A549 (cell line): Measurements from ENCODE around the gene MAFB. TPM values are rescaled to one million over a fixed set of nuclear protein-coding genes. Genes with fewer than 3 reads are reported as not detected.

ENCODE experiments used
- ATAC-seq, 2 experiments: fragments of 200-7000 bp in 1 of 2; fragments of >200 bp in 1 of 2; cut with Nextera tagmentation in 1 of 2; cut with Tn5 transposase in 1 of 2; 3 replicates each; pipeline versions ENCODE4 v1.8.0 to v1.9.1; 2018 to 2020; ENCODE audit warnings: mild to moderate bottlenecking in 1 of 2, moderate library complexity in 1 of 2
- CTCF ChIA-PET: fragments of 300-600 bp; sonication (Branson Sonifier 250); formaldehyde crosslinking; extraction: SDS; loops from one replicate; lab custom pipeline; 2021; ENCODE audit warnings: antibody characterized with exemption, inconsistent platforms; lab: Yijun Ruan, JAX
- POLR2A ChIA-PET: fragments of 350-600 bp; formaldehyde crosslinking; extraction: SDS; loops from one replicate; lab custom pipeline; 2021; ENCODE audit warnings: antibody characterized with exemption, inconsistent platforms; lab: Yijun Ruan, JAX
- DNase-seq, 2 experiments: peaks; one replicate each; pipeline versions ENCODE4 v3.0.0 to v3.0.0-alpha.2; 2011 to 2016; ENCODE audit warnings: low read depth in 1 of 2, low spot score in 1 of 2
- FAIRE-seq: peaks from 2 replicates; lab custom pipeline; 2011; peaks lifted over from hg19 to GRCh38; lab: Jason Lieb, UNC
- H3K27ac ChIP-seq, 2 experiments: fragments of >200 bp; sonication (Bioruptor Twin); formaldehyde crosslinking; 3 replicates each; pipeline ENCODE4 v1.5.1; 2016 to 2017
- H3K4me1 ChIP-seq: fragments of >200 bp; sonication (Bioruptor Twin); formaldehyde crosslinking; 3 replicates; pipeline ENCODE4 v1.6.1; 2016
- H3K4me2 ChIP-seq: fragments of >200 bp; sonication (Bioruptor Twin); formaldehyde crosslinking; 3 replicates; pipeline ENCODE4 v1.6.1; 2016
- H3K4me3 ChIP-seq: fragments of >200 bp; sonication (Bioruptor Twin); formaldehyde crosslinking; 3 replicates; pipeline ENCODE4 v1.5.1; 2016
- H3K9me3 ChIP-seq: fragments of >200 bp; sonication (Bioruptor Twin); formaldehyde crosslinking; 3 replicates; pipeline ENCODE4 v1.6.1; 2016
- CBX2 ChIP-seq: fragments of 200-600 bp; sonication (generic); IDR thresholded peaks from 2 replicates; pipeline ENCODE4 v1.6.1; 2016; ENCODE audit warnings: low read depth, mild to moderate bottlenecking, borderline replicate concordance
- CHD2 ChIP-seq: fragments of 150-350 bp; IDR thresholded peaks from 2 replicates; pipeline ENCODE4 v1.6.1; 2014; ENCODE audit warnings: low read length; ENCODE audit not compliant: partially characterized antibody
- CHD4 ChIP-seq: fragments of 200-600 bp; sonication (generic); IDR thresholded peaks from 2 replicates; pipeline ENCODE4 v1.6.1; 2016; ENCODE audit warnings: antibody characterized with exemption, mild to moderate bottlenecking, borderline replicate concordance
- EHF ChIP-seq: fragments of 250-450 bp; sonication (Bioruptor Pico); IDR thresholded peaks from 2 replicates; pipeline ENCODE4 v1.5.0; 2020; ENCODE audit warnings: mild to moderate bottlenecking
- EP300 ChIP-seq, 2 experiments: fragments of >200 bp; sonication (Bioruptor Twin); formaldehyde crosslinking; IDR thresholded peaks; 2 replicates in 1 of 2; 3 replicates in 1 of 2; pipeline ENCODE4 v1.6.1; 2016 to 2017
- FOSB ChIP-seq: fragments of 250-450 bp; sonication (Bioruptor Pico); IDR thresholded peaks from 2 replicates; pipeline ENCODE4 v1.5.0; 2020; ENCODE audit warnings: mild to moderate bottlenecking, moderate library complexity
- FOXS1 ChIP-seq: fragments of 250-450 bp; sonication (Bioruptor Pico); IDR thresholded peaks from 2 replicates; pipeline ENCODE4 v1.5.0; 2020; ENCODE audit warnings: mild to moderate bottlenecking, moderate library complexity
- GATA3 ChIP-seq: IDR thresholded peaks from 2 replicates; pipeline ENCODE4 v1.6.1; 2012; ENCODE audit warnings: borderline replicate concordance
- HEYL ChIP-seq: fragments of 250-450 bp; sonication (Bioruptor Pico); IDR thresholded peaks from 2 replicates; pipeline ENCODE4 v1.8.0; 2021; ENCODE audit warnings: mild to moderate bottlenecking, moderate library complexity
- HOXB13 ChIP-seq: fragments of 250-450 bp; sonication (Bioruptor Pico); IDR thresholded peaks from 2 replicates; pipeline ENCODE4 v1.5.0; 2020; ENCODE audit warnings: low read depth, mild to moderate bottlenecking, moderate library complexity
- HOXB5 ChIP-seq: fragments of 250-450 bp; sonication (Bioruptor Pico); IDR thresholded peaks from 2 replicates; pipeline ENCODE4 v1.5.0; 2020; ENCODE audit warnings: mild to moderate bottlenecking, moderate library complexity
- JUNB ChIP-seq: fragments of >200 bp; sonication (Bioruptor Twin); formaldehyde crosslinking; IDR thresholded peaks from 2 replicates; pipeline ENCODE4 v1.6.1; 2016
- PHF8 ChIP-seq: fragments of 200-600 bp; sonication (generic); IDR thresholded peaks from 2 replicates; pipeline ENCODE4 v1.6.1; 2016; ENCODE audit warnings: low read depth, mild to moderate bottlenecking, antibody characterized with exemption, moderate library complexity, borderline replicate concordance
- POLR2A ChIP-seq: IDR thresholded peaks from 2 replicates; pipeline ENCODE4 v1.6.1; 2012; ENCODE audit warnings: mild to moderate bottlenecking, low read length
- RAD21 ChIP-seq, 2 experiments: fragments of >200 bp in 1 of 2; sonication (Bioruptor Twin) in 1 of 2; formaldehyde crosslinking in 1 of 2; IDR thresholded peaks in 1 of 2; conservative IDR thresholded peaks in 1 of 2; 2 replicates in 1 of 2; 3 replicates in 1 of 2; pipeline ENCODE4 v1.6.1; 2012 to 2018; ENCODE audit warnings: inconsistent platforms in 1 of 2
- RFX5 ChIP-seq: fragments of 450-650 bp; IDR thresholded peaks from 2 replicates; pipeline ENCODE4 v1.7.1; 2014; ENCODE audit warnings: antibody characterized with exemption, mild to moderate bottlenecking, moderate library complexity
- RNF2 ChIP-seq: fragments of 200-600 bp; sonication (generic); IDR thresholded peaks from 2 replicates; pipeline ENCODE4 v1.6.1; 2016; ENCODE audit warnings: low read depth, mild to moderate bottlenecking, antibody characterized with exemption, moderate library complexity, borderline replicate concordance
- SMC3 ChIP-seq: fragments of >200 bp; sonication (Bioruptor Twin); formaldehyde crosslinking; IDR thresholded peaks from 3 replicates; pipeline ENCODE4 v1.6.1; 2018; ENCODE audit warnings: inconsistent platforms
- SREBF2 ChIP-seq: fragments of 450-650 bp; IDR thresholded peaks from 2 replicates; pipeline ENCODE4 v1.6.1; 2014; ENCODE audit warnings: mild to moderate bottlenecking, moderate library complexity
- ZC3H11A ChIP-seq: fragments of 450-650 bp; IDR thresholded peaks from 2 replicates; pipeline ENCODE4 v1.6.1; 2014; ENCODE audit warnings: antibody characterized with exemption, mild to moderate bottlenecking
- WGBS: methylation state at CpG from one replicate; pipeline ENCODE4 v1.1.6; 2017; ENCODE audit errors: missing lambda C conversion rate; 5-methylcytosine and 5-hydroxymethylcytosine counted together
- polyA plus RNA-seq, 4 experiments: library from polyadenylated mRNA; depleted of rRNA in 3 of 4; stranded (reverse); fragments of >200 nt; fragmentation: RNase III in 1 of 4; extraction: RNeasy Plus Mini Kit Qiagen cat#74134 plus additional on column Dnase treatment in 1 of 4; gene quantifications; 2 replicates in 3 of 4; 3 replicates in 1 of 4; pipeline ENCODE4 v1.2.3, GENCODE V29; 2011 to 2017
- TF ChIP-seq, protein P1 (sequence below): fragments of >200 bp; sonication (Bioruptor Twin); formaldehyde crosslinking; IDR thresholded peaks from 3 replicates; pipeline ENCODE4 v1.5.1; 2016
- TF ChIP-seq, protein P2 (sequence below): fragments of 150-350 bp; IDR thresholded peaks from 2 replicates; pipeline ENCODE4 v1.6.1; 2014; ENCODE audit warnings: low read depth, mild to moderate bottlenecking, low read length
- TF ChIP-seq, protein P3 (sequence below): fragments of 200-600 bp; sonication (generic); IDR thresholded peaks from 2 replicates; pipeline ENCODE4 v1.6.1; 2016; ENCODE audit warnings: antibody characterized with exemption, mild to moderate bottlenecking, moderate library complexity
- TF ChIP-seq, protein P4 (sequence below): fragments of >200 bp; sonication (Bioruptor Twin); formaldehyde crosslinking; IDR thresholded peaks from 2 replicates; pipeline ENCODE4 v1.6.1; 2016

Gene MAFB
- polyA plus RNA-seq, 2 of the 4 experiments (the other 2 are of a cell fraction), result 0.04 TPM; not detected in 1

DNA sequence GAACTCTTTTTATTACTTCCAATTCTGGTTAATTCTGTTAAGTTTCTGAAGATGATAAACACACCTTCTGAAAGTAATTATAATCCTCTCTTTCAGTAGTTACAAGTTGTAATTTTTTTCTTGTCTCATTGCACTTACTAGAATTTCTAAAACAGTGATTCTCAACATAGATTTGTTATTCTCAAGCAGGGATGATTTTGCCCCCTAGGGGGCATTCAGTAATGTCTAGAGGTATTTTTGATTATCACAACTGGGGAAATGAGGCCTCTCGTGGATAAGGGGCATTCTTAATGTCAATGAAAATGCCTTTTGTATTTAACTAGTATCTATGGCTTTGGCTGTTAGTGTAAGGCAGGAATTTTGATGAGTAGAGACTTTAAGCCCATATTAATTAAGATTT, 39.4 kb upstream of the MAFB start:
- CTCF ChIA-PET, result interaction anchor here (1.5 kb wide), 1 partner anchor 12 kb away, joined by 3 read pairs; no protein-coding TSS in a partner anchor
- Histone ChIP-seq H3K9me3 (no peaks in the 10 kb centered on the region), H3K4me1 (no peaks in the 10 kb centered on the region), H3K4me3 (no peak overlapping the region), H3K27ac (no peak overlapping the region), H3K4me2 (no peak overlapping the region)
- WGBS, result 0% methylated on average over 1 of the region's 1 CpG
- FAIRE-seq, result no peak
- no peak for DNase-seq
- POLR2A ChIA-PET, result no interaction called here
- TF ChIP-seq, protein P1, sequence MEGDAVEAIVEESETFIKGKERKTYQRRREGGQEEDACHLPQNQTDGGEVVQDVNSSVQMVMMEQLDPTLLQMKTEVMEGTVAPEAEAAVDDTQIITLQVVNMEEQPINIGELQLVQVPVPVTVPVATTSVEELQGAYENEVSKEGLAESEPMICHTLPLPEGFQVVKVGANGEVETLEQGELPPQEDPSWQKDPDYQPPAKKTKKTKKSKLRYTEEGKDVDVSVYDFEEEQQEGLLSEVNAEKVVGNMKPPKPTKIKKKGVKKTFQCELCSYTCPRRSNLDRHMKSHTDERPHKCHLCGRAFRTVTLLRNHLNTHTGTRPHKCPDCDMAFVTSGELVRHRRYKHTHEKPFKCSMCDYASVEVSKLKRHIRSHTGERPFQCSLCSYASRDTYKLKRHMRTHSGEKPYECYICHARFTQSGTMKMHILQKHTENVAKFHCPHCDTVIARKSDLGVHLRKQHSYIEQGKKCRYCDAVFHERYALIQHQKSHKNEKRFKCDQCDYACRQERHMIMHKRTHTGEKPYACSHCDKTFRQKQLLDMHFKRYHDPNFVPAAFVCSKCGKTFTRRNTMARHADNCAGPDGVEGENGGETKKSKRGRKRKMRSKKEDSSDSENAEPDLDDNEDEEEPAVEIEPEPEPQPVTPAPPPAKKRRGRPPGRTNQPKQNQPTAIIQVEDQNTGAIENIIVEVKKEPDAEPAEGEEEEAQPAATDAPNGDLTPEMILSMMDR, result 0 out of 3 replicates have a peak, but pooled peaks have one; percentile 11
- 0 out of 5 replicates have a peak, but pooled peaks of 1 of the 2 experiments have one; percentile 8 for TF ChIP-seq RAD21 (conservative IDR thresholded peaks at IDR 0.05 in 1 of 2, IDR thresholded peaks at IDR 0.05 in 1 of 2)
- TF ChIP-seq HEYL (CRISPR knock-in tag), result no peak
- ATAC-seq, result no peak

DNA sequence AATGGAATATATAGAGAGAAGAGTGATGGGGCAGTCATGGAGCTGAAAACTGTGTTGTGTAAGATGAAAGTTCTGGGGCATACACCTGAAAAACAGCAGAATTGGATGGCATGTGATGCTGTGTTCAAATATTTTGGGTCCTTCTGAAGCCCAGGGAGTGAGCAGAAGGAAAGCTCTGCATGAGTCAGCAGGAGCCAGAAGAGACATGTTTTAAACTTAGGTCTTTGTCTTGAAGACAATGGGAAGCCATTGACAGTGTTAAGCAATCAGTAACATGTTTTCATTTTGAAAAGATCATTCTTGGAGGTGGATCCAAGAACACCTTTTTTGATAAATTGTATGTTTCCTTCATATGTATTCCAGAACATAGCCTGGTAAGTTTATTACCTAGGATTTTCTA, 38.9 kb upstream of the MAFB start:
- FAIRE-seq (no peak), DNase-seq (no peak), ATAC-seq (no peak)
- ChIA-PET POLR2A (no interaction called here), CTCF (interaction anchor here (1.3 to 1.5 kb wide), 3 partner anchors 11 to 235 kb away, joined by 3 read pairs; no protein-coding TSS in a partner anchor)
- no peak overlapping the region for H3K4me3 ChIP-seq
- no peaks in the 10 kb centered on the region for H3K9me3 ChIP-seq
- H3K4me2 ChIP-seq, result no peak overlapping the region
- H3K27ac ChIP-seq, result no peak overlapping the region
- H3K4me1 ChIP-seq, result no peaks in the 10 kb centered on the region
- TF ChIP-seq CBX2, result no peak
- no peak for TF ChIP-seq SMC3
- no peak for TF ChIP-seq HOXB5 (CRISPR knock-in tag)
- TF ChIP-seq CHD2, result no peak
- no peak for TF ChIP-seq SREBF2
- no peak for TF ChIP-seq FOXS1
- TF ChIP-seq, protein P2, sequence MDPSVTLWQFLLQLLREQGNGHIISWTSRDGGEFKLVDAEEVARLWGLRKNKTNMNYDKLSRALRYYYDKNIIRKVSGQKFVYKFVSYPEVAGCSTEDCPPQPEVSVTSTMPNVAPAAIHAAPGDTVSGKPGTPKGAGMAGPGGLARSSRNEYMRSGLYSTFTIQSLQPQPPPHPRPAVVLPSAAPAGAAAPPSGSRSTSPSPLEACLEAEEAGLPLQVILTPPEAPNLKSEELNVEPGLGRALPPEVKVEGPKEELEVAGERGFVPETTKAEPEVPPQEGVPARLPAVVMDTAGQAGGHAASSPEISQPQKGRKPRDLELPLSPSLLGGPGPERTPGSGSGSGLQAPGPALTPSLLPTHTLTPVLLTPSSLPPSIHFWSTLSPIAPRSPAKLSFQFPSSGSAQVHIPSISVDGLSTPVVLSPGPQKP, result no peak
- TF ChIP-seq RNF2, result no peak
- TF ChIP-seq HOXB13 (CRISPR knock-in tag), result no peak

DNA sequence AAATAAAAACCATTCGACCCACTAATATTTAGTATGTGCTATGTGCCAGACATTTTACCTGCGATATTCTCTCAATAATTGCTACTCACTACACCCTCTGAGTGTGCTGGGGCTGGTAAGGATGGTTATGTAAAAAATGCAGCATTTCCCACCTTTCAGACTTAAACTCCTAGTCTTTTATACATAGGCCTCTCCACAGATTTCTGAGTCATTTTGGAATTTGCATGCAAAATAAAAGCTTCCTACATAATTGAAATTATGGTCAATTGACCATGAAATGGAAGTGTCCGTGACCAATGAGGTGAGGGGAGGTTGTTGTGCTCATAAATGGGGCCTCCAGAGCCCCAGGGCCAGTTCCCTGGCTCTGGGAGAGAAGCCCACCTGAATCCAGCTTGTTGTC, 37.7 kb upstream of the MAFB start:
- ATAC-seq (no peak), FAIRE-seq (no peak), DNase-seq (no peak)
- ChIA-PET CTCF (interaction anchor here (1.3 to 1.5 kb wide), 3 partner anchors 12 to 236 kb away, joined by 3 read pairs; no protein-coding TSS in a partner anchor), POLR2A (no interaction called here)
- H3K4me2 ChIP-seq, result no peak overlapping the region
- no peak overlapping the region for H3K4me3 ChIP-seq
- no peaks in the 10 kb centered on the region for H3K9me3 ChIP-seq
- no peak overlapping the region for H3K27ac ChIP-seq
- WGBS, result 0% methylated on average over 3 of the region's 3 CpGs
- no peaks in the 10 kb centered on the region for H3K4me1 ChIP-seq
- TF ChIP-seq RNF2, result no peak
- TF ChIP-seq HOXB5 (CRISPR knock-in tag), result no peak
- no peak for TF ChIP-seq GATA3
- TF ChIP-seq HOXB13 (CRISPR knock-in tag), result no peak
- no peak for TF ChIP-seq FOXS1
- TF ChIP-seq RFX5, result no peak
- TF ChIP-seq CHD4, result no peak
- TF ChIP-seq FOSB, result no peak
- no peak for TF ChIP-seq EP300 (IDR thresholded peaks at IDR 0.05)
- no peak for TF ChIP-seq EHF
- TF ChIP-seq ZC3H11A, result no peak
- TF ChIP-seq PHF8, result no peak
- TF ChIP-seq JUNB, result no peak
- TF ChIP-seq POLR2A, result no peak
- TF ChIP-seq SMC3, result no peak
- TF ChIP-seq, protein P3, sequence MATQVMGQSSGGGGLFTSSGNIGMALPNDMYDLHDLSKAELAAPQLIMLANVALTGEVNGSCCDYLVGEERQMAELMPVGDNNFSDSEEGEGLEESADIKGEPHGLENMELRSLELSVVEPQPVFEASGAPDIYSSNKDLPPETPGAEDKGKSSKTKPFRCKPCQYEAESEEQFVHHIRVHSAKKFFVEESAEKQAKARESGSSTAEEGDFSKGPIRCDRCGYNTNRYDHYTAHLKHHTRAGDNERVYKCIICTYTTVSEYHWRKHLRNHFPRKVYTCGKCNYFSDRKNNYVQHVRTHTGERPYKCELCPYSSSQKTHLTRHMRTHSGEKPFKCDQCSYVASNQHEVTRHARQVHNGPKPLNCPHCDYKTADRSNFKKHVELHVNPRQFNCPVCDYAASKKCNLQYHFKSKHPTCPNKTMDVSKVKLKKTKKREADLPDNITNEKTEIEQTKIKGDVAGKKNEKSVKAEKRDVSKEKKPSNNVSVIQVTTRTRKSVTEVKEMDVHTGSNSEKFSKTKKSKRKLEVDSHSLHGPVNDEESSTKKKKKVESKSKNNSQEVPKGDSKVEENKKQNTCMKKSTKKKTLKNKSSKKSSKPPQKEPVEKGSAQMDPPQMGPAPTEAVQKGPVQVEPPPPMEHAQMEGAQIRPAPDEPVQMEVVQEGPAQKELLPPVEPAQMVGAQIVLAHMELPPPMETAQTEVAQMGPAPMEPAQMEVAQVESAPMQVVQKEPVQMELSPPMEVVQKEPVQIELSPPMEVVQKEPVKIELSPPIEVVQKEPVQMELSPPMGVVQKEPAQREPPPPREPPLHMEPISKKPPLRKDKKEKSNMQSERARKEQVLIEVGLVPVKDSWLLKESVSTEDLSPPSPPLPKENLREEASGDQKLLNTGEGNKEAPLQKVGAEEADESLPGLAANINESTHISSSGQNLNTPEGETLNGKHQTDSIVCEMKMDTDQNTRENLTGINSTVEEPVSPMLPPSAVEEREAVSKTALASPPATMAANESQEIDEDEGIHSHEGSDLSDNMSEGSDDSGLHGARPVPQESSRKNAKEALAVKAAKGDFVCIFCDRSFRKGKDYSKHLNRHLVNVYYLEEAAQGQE, result no peak
- TF ChIP-seq, protein P4, sequence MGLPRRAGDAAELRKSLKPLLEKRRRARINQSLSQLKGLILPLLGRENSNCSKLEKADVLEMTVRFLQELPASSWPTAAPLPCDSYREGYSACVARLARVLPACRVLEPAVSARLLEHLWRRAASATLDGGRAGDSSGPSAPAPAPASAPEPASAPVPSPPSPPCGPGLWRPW, result no peak
